OCI-LY7 (cell line): Measurements from ENCODE around the gene CCDC57. TPM values are rescaled to one million over a fixed set of nuclear protein-coding genes. Genes with fewer than 3 reads are reported as not detected.

Experiments
- BruUV-seq: library from RNA; stranded (reverse); fragments of 400-500 nt; replicated peaks from 2 replicates; lab custom pipeline; 2021; lab: Mats Ljungman, UMichigan
- CTCF ChIA-PET: fragments of 300-600 bp; sonication (Branson Sonifier 250); formaldehyde crosslinking; loops from one replicate; lab custom pipeline; 2022; ENCODE audit warnings: antibody characterized with exemption; ENCODE audit not compliant: unreplicated experiment; lab: Charles Lee
- POLR2A ChIA-PET: fragments of 300-600 bp; sonication (Branson Sonifier 250); formaldehyde crosslinking; loops from one replicate; lab custom pipeline; 2022; ENCODE audit warnings: antibody characterized with exemption; lab: Charles Lee
- DNase-seq: peaks from one replicate; pipeline ENCODE4 v3.0.0-alpha.2; 2015; ENCODE audit warnings: low spot score
- H2AFZ ChIP-seq: fragments of 200-600 bp; sonication (generic), shearing (Covaris generic); 2 replicates; pipeline ENCODE4 v1.6.1; 2014; ENCODE audit warnings: mild to moderate bottlenecking, antibody characterized with exemption, low read length, moderate library complexity
- H3K27ac ChIP-seq: fragments of 200-600 bp; sonication (generic); 2 replicates; pipeline ENCODE4 v1.5.1; 2014; ENCODE audit warnings: mixed run types, low read depth, mild to moderate bottlenecking, moderate library complexity, low read length, inconsistent platforms; ENCODE audit not compliant: poor library complexity, severe bottlenecking
- H3K36me3 ChIP-seq: fragments of 200-600 bp; sonication (generic); 2 replicates; pipeline ENCODE4 v1.6.1; 2014; ENCODE audit warnings: mild to moderate bottlenecking, antibody characterized with exemption, low read length, moderate library complexity, mixed read lengths; ENCODE audit not compliant: insufficient read depth
- H3K4me1 ChIP-seq: fragments of 200-600 bp; sonication (generic); 2 replicates; pipeline ENCODE4 v1.5.1; 2014; ENCODE audit warnings: mild to moderate bottlenecking, low read length; ENCODE audit not compliant: insufficient read depth, poor library complexity, severe bottlenecking
- H3K4me2 ChIP-seq: fragments of 200-600 bp; sonication (generic); 2 replicates; pipeline ENCODE4 v1.6.1; 2014; ENCODE audit warnings: mild to moderate bottlenecking, low read length
- H3K4me3 ChIP-seq: fragments of 200-600 bp; sonication (generic); 2 replicates; pipeline ENCODE4 v1.5.1; 2014; ENCODE audit warnings: mild to moderate bottlenecking, low read depth, low read length; ENCODE audit not compliant: poor library complexity, severe bottlenecking
- H3K79me2 ChIP-seq: fragments of 200-600 bp; sonication (generic); 2 replicates; pipeline ENCODE4 v1.6.1; 2016; ENCODE audit warnings: low read depth, mild to moderate bottlenecking, low read length, moderate library complexity, mixed read lengths; ENCODE audit not compliant: insufficient read depth
- H3K9me2 ChIP-seq: fragments of 200-600 bp; sonication (generic); 2 replicates; pipeline ENCODE4 v1.6.1; 2016; ENCODE audit warnings: mild to moderate bottlenecking, low read length, mixed read lengths; ENCODE audit not compliant: insufficient read depth
- H3K9me3 ChIP-seq: fragments of 200-600 bp; sonication (generic); 2 replicates; pipeline ENCODE4 v1.6.1; 2014; ENCODE audit warnings: mild to moderate bottlenecking, mixed run types, low read length, mixed read lengths
- H4K20me1 ChIP-seq: fragments of 200-600 bp; sonication (generic); 2 replicates; pipeline ENCODE4 v1.6.1; 2014; ENCODE audit warnings: mild to moderate bottlenecking, antibody characterized with exemption, low read length, moderate library complexity, mixed read lengths; ENCODE audit not compliant: insufficient read depth
- EZH2phosphoT487 ChIP-seq: fragments of 200-600 bp; sonication (generic); IDR thresholded peaks from 2 replicates; pipeline ENCODE4 v1.6.1; 2018; ENCODE audit warnings: low read depth, borderline replicate concordance, mild to moderate bottlenecking, mixed run types, antibody characterized with exemption, low read length, moderate library complexity, mixed read lengths
- intact Hi-C: fragments of 100-400 bp; cut with micrococcal nuclease; formaldehyde crosslinking; loops from one replicate; pipeline ENCODE4 v1.10.0; 2022; ENCODE audit not compliant: unreplicated experiment
- total RNA-seq, 2 experiments: library from RNA; depleted of rRNA in 1 of 2; stranded (reverse); fragments of >200 nt in 1 of 2; shearing (Covaris generic) in 1 of 2; gene quantifications; 2 replicates each; pipeline ENCODE4 v1.2.3, GENCODE V29; 2014 to 2022
- TF ChIP-seq, protein P1 (sequence below): fragments of 200-600 bp; sonication (generic); conservative IDR thresholded peaks from 2 replicates; pipeline ENCODE4 v1.5.1; 2014; ENCODE audit warnings: mild to moderate bottlenecking, antibody characterized with exemption, low read length, moderate library complexity, mixed read lengths

The CCDC57 gene
- total RNA-seq, 2 experiments from 2014 or later, result 34.5 to 58.7 TPM

DNA sequence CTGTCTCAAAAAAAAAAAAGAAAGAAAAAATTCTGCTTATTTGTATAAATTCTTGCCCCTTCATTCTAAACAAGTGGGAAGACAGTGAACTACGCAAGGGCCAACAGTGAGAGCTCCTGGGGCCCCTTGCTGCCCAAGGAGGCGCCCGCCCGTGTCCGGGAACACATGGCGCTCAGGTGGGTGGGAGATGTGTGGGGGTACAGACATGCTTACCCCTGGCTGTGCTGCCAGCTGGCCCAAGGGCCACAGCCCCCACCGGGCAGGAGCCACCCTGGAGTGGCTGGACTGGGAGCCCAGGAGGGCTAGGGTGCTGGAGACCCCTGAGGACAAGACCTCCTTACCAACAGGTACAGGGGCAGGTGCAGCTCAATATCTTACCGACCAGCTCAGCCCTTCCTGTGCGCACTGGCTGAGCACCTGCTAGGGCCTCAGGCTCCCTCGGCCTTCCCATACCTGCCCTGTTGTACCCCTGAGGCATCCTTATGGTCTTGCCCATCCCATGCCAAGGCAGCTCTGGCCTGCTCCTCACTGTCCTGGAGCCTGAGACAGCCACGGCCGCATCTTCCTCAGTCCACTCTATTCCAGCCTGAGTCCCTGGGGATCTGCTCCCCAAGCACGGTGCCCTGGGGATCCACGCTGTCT lies 56.2 kb downstream of the CCDC57 start:
- no peak overlapping the region for H3K4me3 ChIP-seq
- H3K9me2 ChIP-seq, result no peaks in the 10 kb centered on the region
- H3K27ac ChIP-seq, result no peak overlapping the region
- POLR2A ChIA-PET, result no interaction called here
- intact Hi-C loops, result no loop called here
- H3K4me1 ChIP-seq, result no peaks in the 10 kb centered on the region
- no peaks in the 10 kb centered on the region for H4K20me1 ChIP-seq
- TF ChIP-seq, protein P1, sequence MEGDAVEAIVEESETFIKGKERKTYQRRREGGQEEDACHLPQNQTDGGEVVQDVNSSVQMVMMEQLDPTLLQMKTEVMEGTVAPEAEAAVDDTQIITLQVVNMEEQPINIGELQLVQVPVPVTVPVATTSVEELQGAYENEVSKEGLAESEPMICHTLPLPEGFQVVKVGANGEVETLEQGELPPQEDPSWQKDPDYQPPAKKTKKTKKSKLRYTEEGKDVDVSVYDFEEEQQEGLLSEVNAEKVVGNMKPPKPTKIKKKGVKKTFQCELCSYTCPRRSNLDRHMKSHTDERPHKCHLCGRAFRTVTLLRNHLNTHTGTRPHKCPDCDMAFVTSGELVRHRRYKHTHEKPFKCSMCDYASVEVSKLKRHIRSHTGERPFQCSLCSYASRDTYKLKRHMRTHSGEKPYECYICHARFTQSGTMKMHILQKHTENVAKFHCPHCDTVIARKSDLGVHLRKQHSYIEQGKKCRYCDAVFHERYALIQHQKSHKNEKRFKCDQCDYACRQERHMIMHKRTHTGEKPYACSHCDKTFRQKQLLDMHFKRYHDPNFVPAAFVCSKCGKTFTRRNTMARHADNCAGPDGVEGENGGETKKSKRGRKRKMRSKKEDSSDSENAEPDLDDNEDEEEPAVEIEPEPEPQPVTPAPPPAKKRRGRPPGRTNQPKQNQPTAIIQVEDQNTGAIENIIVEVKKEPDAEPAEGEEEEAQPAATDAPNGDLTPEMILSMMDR, result no peak
- TF ChIP-seq EZH2phosphoT487, result no peak
- H3K4me2 ChIP-seq, result no peak overlapping the region
- no TSS peak for BruUV-seq
- H2AFZ ChIP-seq, result no peak overlapping the region
- H3K9me3 ChIP-seq, result no peaks in the 10 kb centered on the region
- no peak for DNase-seq
- peaks cover 11% of the 10 kb centered on the region; the same call in 1 of the 2 replicates for H3K36me3 ChIP-seq
- CTCF ChIA-PET, result no interaction called here
- no peaks in the 10 kb centered on the region for H3K79me2 ChIP-seq

DNA sequence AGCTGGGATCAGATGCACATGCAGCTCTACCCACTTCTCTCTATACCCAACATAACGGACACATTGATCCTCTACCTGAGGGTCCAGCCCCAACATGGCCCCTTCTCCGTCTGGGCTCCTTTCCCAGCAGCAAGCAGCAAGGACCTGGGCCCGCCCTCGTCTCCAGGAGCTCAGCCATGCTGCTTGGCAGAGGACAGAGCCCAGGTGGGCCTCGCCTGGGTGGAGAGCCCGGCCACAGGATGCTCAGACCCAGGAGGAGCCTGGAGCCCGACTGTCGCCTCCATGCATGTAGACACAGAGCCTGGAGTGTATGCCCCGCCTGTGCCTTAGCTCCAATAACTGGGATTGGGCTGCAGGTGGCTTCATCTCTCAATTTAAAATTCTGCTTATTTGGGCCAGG lies 57.0 kb downstream of the CCDC57 start:
- CTCF ChIA-PET, result no interaction called here

More for the DNA sequence above, 57.0 kb downstream of the CCDC57 start:
- Histone ChIP-seq H3K4me3 (no peak overlapping the region), H4K20me1 (no peaks in the 10 kb centered on the region), H3K79me2 (no peaks in the 10 kb centered on the region), H3K36me3 (0 out of 2 replicates have a peak, but pooled peaks cover 7% of the 10 kb centered on the region), H2AFZ (no peak overlapping the region), H3K27ac (no peak overlapping the region), H3K4me2 (no peak overlapping the region), H3K9me3 (0 out of 2 replicates have a peak, but pooled peaks cover 5% of the 10 kb centered on the region), H3K9me2 (no peaks in the 10 kb centered on the region), H3K4me1 (no peaks in the 10 kb centered on the region)
- POLR2A ChIA-PET, result no interaction called here
- no peak for TF ChIP-seq EZH2phosphoT487
- TF ChIP-seq, protein P1, result no peak
- intact Hi-C loops, result loop anchor here (2.0 kb wide), 1 partner anchor 49 kb away; no protein-coding TSS in a partner anchor
- no peak for DNase-seq
- no TSS peak for BruUV-seq
